ENCODE results near the gene PYM1. TPM values are rescaled to one million over a fixed set of nuclear protein-coding genes. Genes with fewer than 3 reads are reported as not detected.

PYM1 gene
- total RNA-seq, 6 experiments from 2014 or later, result 16.5 to 36.4 (median 20.9) TPM

GRCh38 chr12:55893723-55894122 is 34.0 kb downstream of the PYM1 start:
- no peak for DNase-seq
- H3K9me3 ChIP-seq, result no peaks in the 10 kb centered on the region
- H3K27me3 ChIP-seq, result no peaks in the 10 kb centered on the region
- ATAC-seq, result no peak
- intact Hi-C loops (cut with DNase I), result no loop called here
- no peaks in the 10 kb centered on the region for H3K36me3 ChIP-seq
- WGBS (ENCODE audit: insufficient coverage, low coverage, low lambda C conversion rate, missing lambda C conversion rate), result 90% methylated on average over 1 of the region's 1 CpG
- H3K4me1 ChIP-seq, result peaks cover 0 to 2% (median 0%) of the 10 kb centered on the region in 4 donors
- TF ChIP-seq CTCF (IDR thresholded peaks at IDR 0.05) (no peak), POLR2A (IDR thresholded peaks at IDR 0.05) (no peak)
- no peak overlapping the region for H3K4me3 ChIP-seq
- no peak overlapping the region for H3K27ac ChIP-seq

GRCh38 chr12:55891310-55891709 is 36.4 kb downstream of the PYM1 start:
- no peak for ATAC-seq

DNA sequence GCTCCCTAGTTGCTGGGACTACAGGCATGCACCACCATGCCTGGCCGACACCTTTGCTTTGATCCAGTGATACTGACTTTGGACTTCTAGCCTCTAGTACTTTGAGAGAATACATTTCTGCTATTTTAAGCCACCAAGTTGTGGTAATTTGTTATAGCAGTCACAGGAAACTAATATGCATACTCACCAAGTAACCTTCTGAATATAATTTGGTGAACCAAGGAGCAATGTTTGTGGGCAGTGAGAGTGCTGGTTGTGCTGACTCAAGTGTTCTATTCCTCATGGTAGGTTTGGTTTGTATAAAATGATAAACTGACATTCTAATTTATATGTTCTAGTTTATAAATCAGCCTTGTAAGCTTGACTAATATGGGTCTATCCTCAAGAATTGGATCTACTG is 42.6 kb downstream of the PYM1 start:
- no peak overlapping the region for H3K27ac ChIP-seq
- TF ChIP-seq CTCF (IDR thresholded peaks at IDR 0.05) (no peak), POLR2A (IDR thresholded peaks at IDR 0.05) (no peak)
- ATAC-seq (no peak), DNase-seq (no peak)
- no peaks in the 10 kb centered on the region for H3K9me3 ChIP-seq
- no peaks in the 10 kb centered on the region for H3K27me3 ChIP-seq
- H3K4me1 ChIP-seq, result peaks cover 0 to 7% (median 0%) of the 10 kb centered on the region in 4 donors
- intact Hi-C loops (cut with DNase I), result no loop called here
- H3K4me3 ChIP-seq, result no peak overlapping the region
- no peaks in the 10 kb centered on the region for H3K36me3 ChIP-seq
- WGBS (ENCODE audit: insufficient coverage, low coverage, low lambda C conversion rate, missing lambda C conversion rate), result 63% methylated on average over 1 of the region's 1 CpG

More at GRCh38 chr12:55891310-55891709, 36.4 kb downstream of the PYM1 start:
- H3K9me3 ChIP-seq, result no peaks in the 10 kb centered on the region
- peaks cover 0 to 7% (median 0%) of the 10 kb centered on the region in 4 donors for H3K4me1 ChIP-seq
- 100% methylated on average over 3 of the region's 4 CpGs for WGBS (ENCODE audit: insufficient coverage, low coverage, low lambda C conversion rate, missing lambda C conversion rate)
- H3K36me3 ChIP-seq, result no peaks in the 10 kb centered on the region
- H3K4me3 ChIP-seq, result no peak overlapping the region
- TF ChIP-seq POLR2A (IDR thresholded peaks at IDR 0.05) (no peak), CTCF (IDR thresholded peaks at IDR 0.05) (no peak)
- intact Hi-C loops (cut with DNase I), result no loop called here
- H3K27ac ChIP-seq, result no peak overlapping the region
- DNase-seq, result no peak
- no peaks in the 10 kb centered on the region for H3K27me3 ChIP-seq

GRCh38 chr12:55877824-55878223 is 49.9 kb downstream of the PYM1 start:
- Histone ChIP-seq H3K9me3 (no peaks in the 10 kb centered on the region), H3K27ac (no peak overlapping the region), H3K36me3 (no peaks in the 10 kb centered on the region), H3K4me3 (no peak overlapping the region), H3K4me1 (no peaks in the 10 kb centered on the region), H3K27me3 (no peaks in the 10 kb centered on the region)
- TF ChIP-seq CTCF (IDR thresholded peaks at IDR 0.05), result no peak
- TF ChIP-seq POLR2A (IDR thresholded peaks at IDR 0.05), result no peak
- DNase-seq (no peak), ATAC-seq (no peak)
- intact Hi-C loops (cut with DNase I), result no loop called here
